Nephron progenitor cell (in vitro differentiated cells): ENCODE results near the gene CPXM2.
A peak's percentile ranks its signal among the peaks of the same experiment; 100 is the strongest.

Experiments used
- DNase-seq: peaks from one replicate; pipeline ENCODE4 v3.0.0; 2021
- H3K27ac Mint-ChIP-seq: 2 replicates; pipeline ENCODE4 v1.8.0; 2021; ENCODE audit warnings: mild to moderate bottlenecking, moderate library complexity, mixed read lengths
- H3K27me3 Mint-ChIP-seq: 2 replicates; pipeline ENCODE4 v1.8.0; 2021; ENCODE audit warnings: mild to moderate bottlenecking, low read depth, mixed read lengths; ENCODE audit not compliant: poor library complexity
- H3K36me3 Mint-ChIP-seq: 2 replicates; pipeline ENCODE4 v1.8.0; 2021; ENCODE audit warnings: low read depth, mixed read lengths
- H3K4me1 Mint-ChIP-seq: 2 replicates; pipeline ENCODE4 v1.8.0; 2021; ENCODE audit warnings: mixed read lengths
- H3K4me3 Mint-ChIP-seq: 2 replicates; pipeline ENCODE4 v1.8.0; 2021; ENCODE audit warnings: mild to moderate bottlenecking, moderate library complexity, mixed read lengths
- H3K9me3 Mint-ChIP-seq: 2 replicates; pipeline ENCODE4 v1.8.0; 2021; ENCODE audit warnings: mild to moderate bottlenecking, moderate library complexity, mixed read lengths
- CTCF ChIP-seq: fragments of 200-600 bp; sonication (generic); IDR thresholded peaks from 2 replicates; pipeline ENCODE4 v1.5.0; 2021; ENCODE audit warnings: antibody characterized with exemption

Gene CPXM2

GRCh38 chr10:123729523-123729922 is 162.1 kb downstream of the CPXM2 start:
- Mint-ChIP-seq H3K36me3 (no peaks in the 10 kb centered on the region), H3K9me3 (peaks cover 16% of the 10 kb centered on the region), H3K27ac (no peak overlapping the region), H3K4me3 (no peak overlapping the region), H3K4me1 (no peaks in the 10 kb centered on the region), H3K27me3 (peaks cover 16% of the 10 kb centered on the region)
- TF ChIP-seq CTCF, result no peak
- no peak for DNase-seq

- H3K4me3 Mint-ChIP-seq, result no peak overlapping the region
- H3K27ac Mint-ChIP-seq, result no peak overlapping the region
- TF ChIP-seq CTCF, result no peak
- no peaks in the 10 kb centered on the region for H3K36me3 Mint-ChIP-seq
- peaks cover 10% of the 10 kb centered on the region for H3K9me3 Mint-ChIP-seq
- no peaks in the 10 kb centered on the region for H3K4me1 Mint-ChIP-seq
- no peak for DNase-seq
- peaks cover 21% of the 10 kb centered on the region for H3K27me3 Mint-ChIP-seq
Observed at GRCh38 chr10:123726836-123727235, 164.8 kb downstream of the CPXM2 start.

- no peak overlapping the region for H3K4me3 Mint-ChIP-seq
- TF ChIP-seq CTCF, result no peak
- H3K4me1 Mint-ChIP-seq, result no peaks in the 10 kb centered on the region
- H3K36me3 Mint-ChIP-seq, result no peaks in the 10 kb centered on the region
- peaks cover 10% of the 10 kb centered on the region for H3K9me3 Mint-ChIP-seq
- peak overlapping the region; percentile 41 for H3K27ac Mint-ChIP-seq
- H3K27me3 Mint-ChIP-seq, result peaks cover 21% of the 10 kb centered on the region
- no peak for DNase-seq
Observed at GRCh38 chr10:123726381-123726780, 165.2 kb downstream of the CPXM2 start.

- Mint-ChIP-seq H3K4me3 (no peak overlapping the region), H3K27ac (no peak overlapping the region), H3K36me3 (no peaks in the 10 kb centered on the region), H3K4me1 (no peaks in the 10 kb centered on the region), H3K27me3 (peaks cover 21% of the 10 kb centered on the region), H3K9me3 (no peaks in the 10 kb centered on the region)
- DNase-seq, result no peak
- TF ChIP-seq CTCF, result no peak
Observed at GRCh38 chr10:123724747-123725146, 166.9 kb downstream of the CPXM2 start.

GRCh38 chr10:123722351-123722750 is 169.3 kb downstream of the CPXM2 start:
- Mint-ChIP-seq H3K27ac (no peak overlapping the region), H3K9me3 (no peaks in the 10 kb centered on the region), H3K27me3 (peaks cover 14% of the 10 kb centered on the region), H3K4me3 (no peak overlapping the region), H3K36me3 (no peaks in the 10 kb centered on the region), H3K4me1 (no peaks in the 10 kb centered on the region)
- TF ChIP-seq CTCF, result no peak
- DNase-seq, result no peak

GRCh38 chr10:123721441-123722049 is 170.1 kb downstream of the CPXM2 start:
- no peak for DNase-seq
- Mint-ChIP-seq H3K27ac (peak overlapping the region; percentile 17), H3K36me3 (no peaks in the 10 kb centered on the region), H3K9me3 (no peaks in the 10 kb centered on the region), H3K4me3 (no peak overlapping the region), H3K27me3 (peaks cover 14% of the 10 kb centered on the region), H3K4me1 (no peaks in the 10 kb centered on the region)
- TF ChIP-seq CTCF, result no peak
